ENCODE data around the gene USF2.

Gene USF2

DNA sequence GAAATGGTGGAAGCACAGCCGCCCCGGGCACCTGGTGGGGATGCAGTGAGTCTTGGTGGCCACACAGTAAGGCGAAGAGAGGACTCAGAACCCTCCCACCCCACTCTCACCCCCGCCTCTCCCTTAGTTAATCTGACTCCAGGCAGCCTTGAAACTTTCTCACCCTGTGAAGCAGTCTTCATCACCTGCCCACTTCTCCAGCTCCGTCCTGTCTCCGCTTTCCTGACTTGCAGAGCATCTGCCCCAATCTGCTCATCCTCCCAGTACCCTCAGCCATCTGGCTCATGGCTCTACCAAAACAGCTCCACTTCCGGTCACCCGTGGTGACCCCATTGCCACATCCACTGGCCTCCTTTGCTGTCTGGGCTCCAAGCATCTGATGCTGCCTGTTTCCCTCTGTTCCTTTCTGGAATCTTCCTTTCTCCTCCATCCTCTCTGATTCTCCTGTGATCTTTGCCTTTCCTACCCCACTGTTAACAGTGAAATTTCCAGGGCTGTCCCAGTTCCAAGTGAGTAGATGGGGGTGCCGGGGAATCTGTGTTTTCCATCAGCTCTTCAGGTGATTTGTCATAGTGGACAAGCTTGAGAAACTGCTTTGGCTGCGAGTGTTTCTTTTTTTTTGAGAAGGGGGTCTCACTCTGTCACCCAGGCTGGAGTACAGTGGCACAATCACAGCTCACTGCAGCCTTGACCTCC is 4.3 kb downstream of the USF2 start:
- H3K9me3 ChIP-seq (ENCODE audit: control insufficient read depth, insufficient read depth, low read depth, low read length), result no peaks in the 10 kb centered on the region
- H3K27ac ChIP-seq (ENCODE audit: extremely low read depth, low read depth, low read length), result 0 out of 2 replicates have a peak overlapping the region, but pooled peaks have one; percentile 9
- POLR2A ChIA-PET, result interaction anchor here (0.6 to 0.7 kb wide), 2 partner anchors 8 to 88 kb away, joined by 3 read pairs; no protein-coding TSS in a partner anchor
- no peak for TF ChIP-seq BCL11B (tag by site-specific recombination; IDR thresholded peaks at IDR 0.05; ENCODE audit: low read depth)
- 0 out of 2 replicates have a peak, but pooled peaks have one; percentile 20 for TF ChIP-seq PRDM1 (tag by site-specific recombination; IDR thresholded peaks at IDR 0.05)
- peak; percentile 75 for TF ChIP-seq ZBTB20 (tag by site-specific recombination; IDR thresholded peaks at IDR 0.05)
- H3K4me3 ChIP-seq (ENCODE audit: low read depth, low read length), result no peak overlapping the region
- H3K36me3 ChIP-seq (ENCODE audit: control insufficient read depth in 2 of 2, insufficient read depth in 1 of 2, low read length in 2 of 2), result peaks cover 70 to 82% of the 10 kb centered on the region in 2 experiments
- CTCF ChIA-PET, result interaction anchor here (0.7 to 3.8 kb wide), 6 partner anchors 13 to 265 kb away, joined by 3 to 17 read pairs (median 4); no protein-coding TSS in a partner anchor
- peaks cover 7% of the 10 kb centered on the region for H3K4me1 ChIP-seq (ENCODE audit: control insufficient read depth, insufficient read depth, low read length)

DNA sequence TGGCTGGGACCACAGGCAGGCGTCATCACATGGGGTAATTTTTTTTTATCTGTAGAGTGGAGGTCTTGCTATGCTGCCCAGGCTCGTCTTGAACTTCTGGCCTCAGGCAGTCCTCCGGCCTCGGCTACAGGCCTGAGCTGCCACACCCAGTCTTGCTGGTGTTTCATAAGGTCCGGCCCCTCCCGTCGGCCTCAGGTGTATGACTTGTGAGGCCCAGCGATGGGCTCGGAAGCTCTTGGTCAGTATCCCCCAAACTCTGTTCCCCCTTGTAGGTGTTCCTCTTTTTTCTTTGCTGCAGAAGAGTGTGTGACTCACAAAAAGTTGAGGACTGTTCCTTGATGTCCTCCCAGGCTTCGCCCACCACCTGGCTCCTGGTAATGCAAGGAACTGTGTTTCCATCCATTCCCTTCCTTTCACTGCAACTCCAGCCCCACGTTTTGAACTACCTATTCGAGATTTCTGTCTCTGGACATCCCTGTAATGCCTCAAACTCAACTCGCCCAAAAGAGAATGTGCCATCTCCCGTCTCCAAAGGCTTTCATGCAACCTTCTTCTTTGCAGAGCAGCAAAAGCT is 5.0 kb downstream of the USF2 start:
- Histone ChIP-seq H3K4me3 (ENCODE audit: low read depth, low read length) (no peak overlapping the region), H3K9me3 (ENCODE audit: control insufficient read depth, insufficient read depth, low read depth, low read length) (no peaks in the 10 kb centered on the region), H3K36me3 (ENCODE audit: control insufficient read depth in 2 of 2, insufficient read depth in 1 of 2, low read length in 2 of 2) (peaks cover 73 to 88% of the 10 kb centered on the region in 2 experiments), H3K4me1 (ENCODE audit: control insufficient read depth, insufficient read depth, low read length) (peaks cover 7% of the 10 kb centered on the region), H3K27ac (ENCODE audit: extremely low read depth, low read depth, low read length) (no peak overlapping the region)
- POLR2A ChIA-PET, result interaction anchor here (1.3 kb wide), 1 partner anchor 149 kb away, joined by 3 read pairs; no protein-coding TSS in a partner anchor
- TF ChIP-seq ZNF76 (tag by site-specific recombination; IDR thresholded peaks at IDR 0.05; ENCODE audit: borderline replicate concordance, low read depth) (no peak), RBAK (tag by site-specific recombination; IDR thresholded peaks at IDR 0.05) (no peak), ZNF514 (tag by site-specific recombination; IDR thresholded peaks at IDR 0.05) (no peak), ZBTB20 (tag by site-specific recombination; IDR thresholded peaks at IDR 0.05) (no peak), ZSCAN30 (tag by site-specific recombination; IDR thresholded peaks at IDR 0.05) (no peak), ZNF19 (tag by site-specific recombination; IDR thresholded peaks at IDR 0.05; ENCODE audit: low read depth) (no peak)
- TF ChIP-seq, protein P1, sequence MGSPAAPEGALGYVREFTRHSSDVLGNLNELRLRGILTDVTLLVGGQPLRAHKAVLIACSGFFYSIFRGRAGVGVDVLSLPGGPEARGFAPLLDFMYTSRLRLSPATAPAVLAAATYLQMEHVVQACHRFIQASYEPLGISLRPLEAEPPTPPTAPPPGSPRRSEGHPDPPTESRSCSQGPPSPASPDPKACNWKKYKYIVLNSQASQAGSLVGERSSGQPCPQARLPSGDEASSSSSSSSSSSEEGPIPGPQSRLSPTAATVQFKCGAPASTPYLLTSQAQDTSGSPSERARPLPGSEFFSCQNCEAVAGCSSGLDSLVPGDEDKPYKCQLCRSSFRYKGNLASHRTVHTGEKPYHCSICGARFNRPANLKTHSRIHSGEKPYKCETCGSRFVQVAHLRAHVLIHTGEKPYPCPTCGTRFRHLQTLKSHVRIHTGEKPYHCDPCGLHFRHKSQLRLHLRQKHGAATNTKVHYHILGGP (tag by site-specific recombination; IDR thresholded peaks at IDR 0.05), result no peak
- TF ChIP-seq, protein P2, sequence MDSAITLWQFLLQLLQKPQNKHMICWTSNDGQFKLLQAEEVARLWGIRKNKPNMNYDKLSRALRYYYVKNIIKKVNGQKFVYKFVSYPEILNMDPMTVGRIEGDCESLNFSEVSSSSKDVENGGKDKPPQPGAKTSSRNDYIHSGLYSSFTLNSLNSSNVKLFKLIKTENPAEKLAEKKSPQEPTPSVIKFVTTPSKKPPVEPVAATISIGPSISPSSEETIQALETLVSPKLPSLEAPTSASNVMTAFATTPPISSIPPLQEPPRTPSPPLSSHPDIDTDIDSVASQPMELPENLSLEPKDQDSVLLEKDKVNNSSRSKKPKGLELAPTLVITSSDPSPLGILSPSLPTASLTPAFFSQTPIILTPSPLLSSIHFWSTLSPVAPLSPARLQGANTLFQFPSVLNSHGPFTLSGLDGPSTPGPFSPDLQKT (IDR thresholded peaks at IDR 0.05; ENCODE audit: borderline replicate concordance, low read depth, low read length), result no peak
- CTCF ChIA-PET, result interaction anchor here (0.6 to 3.8 kb wide), 6 partner anchors 13 to 393 kb away, joined by 3 to 17 read pairs (median 4); no protein-coding TSS in a partner anchor

DNA sequence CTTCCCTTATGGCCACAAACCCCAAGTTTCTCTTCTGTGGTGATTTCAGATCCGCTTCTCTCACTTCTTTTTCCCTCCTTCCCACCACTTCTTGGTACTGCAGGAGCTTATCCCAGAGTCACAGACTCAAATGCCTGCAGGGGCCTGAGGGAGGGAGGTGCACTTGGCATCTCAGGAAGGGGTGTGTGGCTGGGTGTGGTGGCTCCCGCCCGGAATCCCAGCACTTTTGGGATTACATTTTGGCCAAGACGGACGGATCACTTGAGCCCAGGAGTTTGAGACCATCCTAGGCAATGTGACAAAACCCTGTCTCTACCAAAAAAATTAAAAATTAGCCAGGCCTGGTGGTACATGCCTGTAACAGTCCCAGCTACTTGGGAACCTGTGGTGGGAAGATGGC is 5.6 kb downstream of the USF2 start:
- H3K4me3 ChIP-seq (ENCODE audit: low read depth, low read length), result no peak overlapping the region
- POLR2A ChIA-PET, result interaction anchor here (0.7 to 2.0 kb wide), 3 partner anchors 9 to 228 kb away, joined by 3 to 7 read pairs (median 3); no protein-coding TSS in a partner anchor
- H3K9me3 ChIP-seq (ENCODE audit: control insufficient read depth, insufficient read depth, low read depth, low read length), result no peaks in the 10 kb centered on the region
- peaks cover 7% of the 10 kb centered on the region for H3K4me1 ChIP-seq (ENCODE audit: control insufficient read depth, insufficient read depth, low read length)
- TF ChIP-seq ZNF76 (tag by site-specific recombination; IDR thresholded peaks at IDR 0.05; ENCODE audit: borderline replicate concordance, low read depth) (no peak), KLF1 (tag by site-specific recombination; IDR thresholded peaks at IDR 0.05) (peak; percentile 100), KLF8 (tag by site-specific recombination; IDR thresholded peaks at IDR 0.05) (0 out of 2 replicates have a peak, but pooled peaks have one; percentile 12)
- peaks cover 78 to 91% of the 10 kb centered on the region in 2 experiments for H3K36me3 ChIP-seq (ENCODE audit: control insufficient read depth in 2 of 2, insufficient read depth in 1 of 2, low read length in 2 of 2)
- no peak overlapping the region for H3K27ac ChIP-seq (ENCODE audit: extremely low read depth, low read depth, low read length)
- CTCF ChIA-PET, result interaction anchor here (0.5 to 3.8 kb wide), 6 partner anchors 9 to 393 kb away, joined by 3 to 17 read pairs (median 4); no protein-coding TSS in a partner anchor

All from HEK293 (cell line).